Lower leg skin (tissue), 4 donors: Measurements from ENCODE around the gene ESRP2. TPM values are rescaled to one million over a fixed set of nuclear protein-coding genes. Genes with fewer than 3 reads are reported as not detected.

ENCODE experiments used
- DNase-seq, 2 donors: peaks; one replicate each; pipeline ENCODE4 v3.0.0-alpha.2; 2019; ENCODE audit warnings: low spot score in 2 of 2
- H3K4me3 ChIP-seq: fragments of 200-600 bp; sonication (generic); 2 replicates; pipeline ENCODE4 v1.5.1; 2017; ENCODE audit warnings: mild to moderate bottlenecking, low read depth; ENCODE audit not compliant: poor library complexity, severe bottlenecking
- POLR2A ChIP-seq, 2 donors: fragments of 450-650 bp; IDR thresholded peaks; one replicate each; pipeline ENCODE4 v1.6.1; 2016 to 2017; ENCODE audit warnings: antibody characterized with exemption in 2 of 2, mild to moderate bottlenecking in 1 of 2, moderate library complexity in 1 of 2
- WGBS, 2 donors: methylation state at CpG; one replicate each; pipeline ENCODE4 v1.1.5; 2018; 5-methylcytosine and 5-hydroxymethylcytosine counted together
- intact Hi-C: fragments of 100-400 bp; cut with DNase I; formaldehyde crosslinking; loops from one replicate; pipeline ENCODE4 v1.15.0; 2023; ENCODE audit warnings: low total_unique reads
- total RNA-seq, 4 donors: library from RNA; depleted of rRNA; stranded (reverse); fragments of >200 nt; gene quantifications; one replicate each; pipeline ENCODE4 v1.1.0, GENCODE V29; 2016
- TF ChIP-seq, protein P1 (sequence below), 3 donors: fragments of 450-650 bp; IDR thresholded peaks; one replicate each; pipeline ENCODE4 v1.5.1; 2016; ENCODE audit warnings: antibody characterized with exemption in 3 of 3, mild to moderate bottlenecking in 3 of 3, moderate library complexity in 2 of 3

ESRP2 gene
- total RNA-seq, 4 donors from 2014 or later: 84.3 to 120 (median 97.2) TPM

GRCh38 chr16:68259007-68259825 is 23.3 kb upstream of the ESRP2 start:
- intact Hi-C loops: no loop called here
- 90 to 94% methylated on average over 21 to 26 of the region's 27 CpGs for whole genome bisulfite sequencing, 2 donors
- H3K4me3 ChIP-seq: no peak overlapping the region
- no peak for TF ChIP-seq POLR2A (IDR thresholded peaks at IDR 0.05)
- TF ChIP-seq, protein P1, sequence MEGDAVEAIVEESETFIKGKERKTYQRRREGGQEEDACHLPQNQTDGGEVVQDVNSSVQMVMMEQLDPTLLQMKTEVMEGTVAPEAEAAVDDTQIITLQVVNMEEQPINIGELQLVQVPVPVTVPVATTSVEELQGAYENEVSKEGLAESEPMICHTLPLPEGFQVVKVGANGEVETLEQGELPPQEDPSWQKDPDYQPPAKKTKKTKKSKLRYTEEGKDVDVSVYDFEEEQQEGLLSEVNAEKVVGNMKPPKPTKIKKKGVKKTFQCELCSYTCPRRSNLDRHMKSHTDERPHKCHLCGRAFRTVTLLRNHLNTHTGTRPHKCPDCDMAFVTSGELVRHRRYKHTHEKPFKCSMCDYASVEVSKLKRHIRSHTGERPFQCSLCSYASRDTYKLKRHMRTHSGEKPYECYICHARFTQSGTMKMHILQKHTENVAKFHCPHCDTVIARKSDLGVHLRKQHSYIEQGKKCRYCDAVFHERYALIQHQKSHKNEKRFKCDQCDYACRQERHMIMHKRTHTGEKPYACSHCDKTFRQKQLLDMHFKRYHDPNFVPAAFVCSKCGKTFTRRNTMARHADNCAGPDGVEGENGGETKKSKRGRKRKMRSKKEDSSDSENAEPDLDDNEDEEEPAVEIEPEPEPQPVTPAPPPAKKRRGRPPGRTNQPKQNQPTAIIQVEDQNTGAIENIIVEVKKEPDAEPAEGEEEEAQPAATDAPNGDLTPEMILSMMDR (IDR thresholded peaks at IDR 0.05): no peak
- no peak for DNase-seq

DNA sequence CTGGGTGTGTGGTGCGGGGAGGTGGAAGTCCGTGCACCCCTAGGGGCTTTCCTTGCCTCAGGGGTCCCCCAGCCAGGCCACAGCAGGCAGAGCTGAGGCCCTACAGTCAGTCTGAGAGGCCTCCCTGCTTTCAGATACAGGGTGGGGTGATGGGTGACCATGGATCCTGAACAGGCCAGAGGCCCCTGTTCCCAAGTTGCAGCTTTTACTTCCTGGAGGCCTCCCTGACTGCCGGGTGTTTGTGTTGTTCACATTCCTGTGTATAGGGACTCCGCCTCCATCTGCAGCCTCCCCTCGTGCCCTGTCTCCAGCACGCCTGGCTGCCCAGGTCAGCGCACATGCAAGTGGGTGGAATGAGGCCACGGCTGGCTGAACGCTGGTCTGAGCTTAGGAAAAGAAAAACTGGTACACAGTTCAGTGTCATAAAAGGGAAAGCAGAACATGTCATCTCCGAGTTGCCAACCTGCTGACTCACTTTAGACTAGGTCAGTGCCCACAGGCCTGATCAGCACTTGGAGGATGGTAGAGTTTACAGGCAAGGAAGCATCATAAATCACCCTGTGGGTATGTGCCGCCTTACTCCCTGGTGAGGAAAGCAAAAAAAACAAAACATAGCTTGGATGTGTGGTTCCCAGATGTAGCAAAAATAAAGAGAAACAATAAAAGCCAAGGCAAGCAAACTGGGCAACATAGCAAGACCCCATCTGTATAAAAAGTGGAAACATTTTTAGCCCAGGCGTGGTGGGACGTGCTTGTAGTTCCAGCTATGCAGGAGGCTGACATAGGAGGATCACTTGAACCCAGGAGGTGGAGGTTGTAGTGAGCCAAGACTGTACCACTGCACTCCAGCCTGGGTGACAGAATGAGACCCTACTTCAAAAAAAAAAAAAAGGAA is 22.2 kb upstream of the ESRP2 start:
- 55 to 64% methylated on average over 11 of the region's 13 CpGs for WGBS, 2 donors
- TF ChIP-seq, protein P1 (IDR thresholded peaks at IDR 0.05): no peak
- TF ChIP-seq POLR2A (IDR thresholded peaks at IDR 0.05): no peak
- DNase-seq: no peak
- no peak overlapping the region for H3K4me3 ChIP-seq
- intact Hi-C loops: no loop called here

- intact Hi-C loops: no loop called here
- WGBS, 2 donors: 55 to 68% methylated on average over 5 to 6 of the region's 6 CpGs
- no peak for DNase-seq
- TF ChIP-seq, protein P1 (IDR thresholded peaks at IDR 0.05): no peak
- TF ChIP-seq POLR2A (IDR thresholded peaks at IDR 0.05): no peak
- H3K4me3 ChIP-seq: no peak overlapping the region
Observed at GRCh38 chr16:68257251-68257905, 21.5 kb upstream of the ESRP2 start.

DNA sequence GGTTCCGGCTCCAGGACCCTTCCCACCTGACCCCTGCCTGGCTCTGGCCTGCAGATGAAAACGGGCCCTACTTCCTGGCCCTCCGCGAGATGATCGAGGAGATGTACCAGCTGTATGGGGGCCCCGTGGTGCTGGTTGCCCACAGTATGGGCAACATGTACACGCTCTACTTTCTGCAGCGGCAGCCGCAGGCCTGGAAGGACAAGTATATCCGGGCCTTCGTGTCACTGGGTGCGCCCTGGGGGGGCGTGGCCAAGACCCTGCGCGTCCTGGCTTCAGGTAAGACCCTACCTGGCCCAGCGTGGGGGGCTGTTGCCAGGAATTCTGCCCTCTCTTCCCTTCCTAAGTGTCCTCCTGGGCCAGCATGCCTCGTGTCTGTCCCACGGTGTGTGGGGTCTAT is 19.8 kb upstream of the ESRP2 start:
- intact Hi-C loops: no loop called here
- no peak for DNase-seq
- 92 to 94% methylated on average over 18 of the region's 18 CpGs for WGBS, 2 donors
- no peak overlapping the region for H3K4me3 ChIP-seq
- TF ChIP-seq, protein P1 (IDR thresholded peaks at IDR 0.05): no peak
- no peak for TF ChIP-seq POLR2A (IDR thresholded peaks at IDR 0.05)

GRCh38 chr16:68253721-68254120 is 17.8 kb upstream of the ESRP2 start:
- WGBS, 2 donors: 94% methylated on average over 4 of the region's 4 CpGs
- TF ChIP-seq POLR2A (IDR thresholded peaks at IDR 0.05): no peak
- TF ChIP-seq, protein P1 (IDR thresholded peaks at IDR 0.05): no peak
- intact Hi-C loops: no loop called here
- DNase-seq: no peak
- H3K4me3 ChIP-seq: no peak overlapping the region
